HG02840 (cell line): ENCODE measurements around the gene GATA2.

Experiments used
- ATAC-seq: cut with Tn5 transposase; IDR thresholded peaks from one replicate; pipeline ENCODE4 v1.9.1; 2021; ENCODE audit warnings: mild to moderate bottlenecking, moderate library complexity, moderate number of reproducible peaks; ENCODE audit not compliant: unreplicated experiment, low FRiP score

Gene GATA2

DNA sequence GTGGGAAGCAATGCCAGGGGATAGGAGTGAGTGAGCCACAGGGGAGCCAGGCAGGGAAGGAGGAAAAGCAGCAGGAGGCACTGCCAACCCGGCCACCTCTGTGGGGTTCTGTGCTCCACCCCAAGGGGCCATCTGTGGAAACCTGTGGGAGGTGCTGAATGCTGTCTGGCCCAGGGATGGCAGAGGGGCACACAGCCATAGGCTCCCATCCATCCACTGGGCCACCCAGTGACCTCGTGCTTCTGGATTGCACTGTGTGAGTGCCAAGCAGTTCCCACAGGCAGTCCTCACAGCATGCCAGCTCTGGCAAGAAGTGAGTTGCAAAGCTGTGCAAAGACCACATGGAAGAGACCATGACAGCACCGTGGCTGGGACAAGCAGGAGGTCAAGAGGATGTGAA lies 53.8 kb downstream of the GATA2 start:
- ATAC-seq: no peak

DNA sequence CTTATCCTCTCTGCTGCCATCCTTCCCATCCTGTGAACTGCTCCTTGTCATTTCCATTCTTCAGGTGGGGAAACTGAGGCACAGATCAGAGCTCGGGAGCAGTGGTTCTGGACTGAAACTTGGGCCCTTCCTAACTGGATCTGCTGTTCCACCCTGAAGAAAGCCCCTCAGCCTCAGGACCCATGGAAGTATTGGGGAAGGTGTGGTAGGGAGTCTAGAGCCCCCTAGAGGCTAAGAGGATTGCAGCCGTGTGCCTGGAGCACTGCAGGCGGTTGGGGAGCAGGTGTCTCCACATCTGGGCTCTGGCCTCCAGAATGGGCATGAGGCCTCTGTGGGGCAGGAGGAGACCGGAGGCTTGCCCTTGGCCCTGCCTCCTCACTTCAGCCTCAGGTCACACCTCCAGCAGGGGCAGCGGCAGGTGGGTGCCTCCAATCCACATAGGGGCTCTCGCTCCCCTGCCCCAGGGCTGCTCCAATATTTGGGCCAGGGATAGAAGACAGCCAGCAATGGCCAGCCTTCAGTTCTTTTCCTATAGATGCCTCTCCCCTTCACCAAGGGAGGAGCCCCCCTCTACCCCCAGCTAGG lies 54.4 kb downstream of the GATA2 start:
- ATAC-seq: no peak

DNA sequence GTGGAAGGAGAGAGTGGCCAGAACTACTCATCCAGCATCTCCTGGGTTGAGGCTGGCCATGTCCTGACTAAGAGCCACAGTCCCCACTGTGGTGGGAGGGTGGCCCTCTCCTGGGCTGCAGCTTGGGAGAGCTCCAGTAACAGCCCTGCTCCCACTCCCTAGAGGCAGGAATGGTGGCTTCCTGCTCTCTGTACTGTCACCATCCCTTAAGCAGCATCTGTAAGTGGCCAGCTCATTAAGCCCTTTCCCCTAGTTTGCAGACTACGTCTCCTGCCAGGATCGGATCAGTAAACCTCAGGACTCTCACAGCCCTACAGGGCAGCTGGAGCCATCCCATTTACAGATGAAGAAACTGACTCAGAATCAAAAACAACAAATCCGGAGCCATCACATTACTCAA lies 56.8 kb downstream of the GATA2 start:
- ATAC-seq: no peak

DNA sequence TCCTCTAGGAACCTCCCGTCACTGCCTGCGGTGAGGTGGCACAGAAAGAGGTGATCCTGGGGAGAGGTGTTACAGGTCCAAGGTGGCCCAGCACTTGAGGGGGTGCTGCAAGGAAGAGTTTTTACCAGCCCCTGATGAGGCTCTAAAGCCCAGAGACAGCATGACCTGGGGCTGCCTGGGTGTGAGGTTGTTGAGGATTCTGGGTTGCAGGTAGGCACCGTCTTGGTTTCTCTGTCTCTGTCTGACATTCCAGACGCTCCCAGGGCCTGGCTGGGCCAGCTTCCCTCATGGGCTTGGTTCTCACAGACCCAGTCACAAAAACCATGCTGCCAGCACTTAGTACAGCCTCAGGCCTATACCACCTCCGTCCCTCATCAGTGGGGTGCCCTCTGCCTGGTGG lies 57.4 kb downstream of the GATA2 start:
- no peak for ATAC-seq

DNA sequence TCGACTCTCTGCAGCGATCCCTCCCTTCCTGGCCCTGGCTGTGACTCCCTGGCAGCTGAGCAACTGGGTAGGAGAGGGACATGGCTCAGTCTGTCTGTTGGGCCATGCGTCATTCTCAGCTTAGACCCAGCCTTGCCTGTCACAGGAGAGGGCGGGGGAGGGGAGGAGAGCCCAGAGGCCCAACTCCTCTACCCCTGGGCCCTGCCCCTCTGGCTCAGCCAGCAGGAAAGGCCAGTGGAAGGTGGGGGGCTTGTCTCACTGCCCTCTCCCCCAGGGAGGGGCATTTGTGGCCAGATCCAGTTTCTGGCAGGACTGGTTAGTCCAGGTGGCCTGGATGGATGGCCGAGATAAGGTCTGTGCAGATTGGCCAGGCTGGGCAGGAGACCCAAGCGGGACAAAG lies 57.9 kb downstream of the GATA2 start:
- no peak for ATAC-seq

DNA sequence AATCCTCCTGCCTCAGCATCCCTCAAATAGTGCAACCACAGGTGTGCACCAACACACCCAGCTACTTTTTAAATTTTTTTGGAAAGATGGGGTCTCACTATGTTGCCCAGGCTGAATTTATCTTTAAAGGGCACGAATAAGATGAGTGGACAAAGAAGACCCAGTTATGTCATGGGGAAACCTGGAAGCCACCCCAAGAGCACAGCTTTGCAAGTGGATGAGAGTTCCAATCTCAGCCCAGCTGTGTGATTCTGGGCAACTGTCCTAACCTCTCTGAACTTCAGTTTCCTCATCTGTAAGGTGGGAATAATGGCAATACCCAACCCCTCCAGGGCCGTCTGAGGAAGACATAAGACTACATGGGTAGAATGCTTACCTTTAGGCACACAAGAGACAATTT lies 58.5 kb downstream of the GATA2 start:
- ATAC-seq: no peak

DNA sequence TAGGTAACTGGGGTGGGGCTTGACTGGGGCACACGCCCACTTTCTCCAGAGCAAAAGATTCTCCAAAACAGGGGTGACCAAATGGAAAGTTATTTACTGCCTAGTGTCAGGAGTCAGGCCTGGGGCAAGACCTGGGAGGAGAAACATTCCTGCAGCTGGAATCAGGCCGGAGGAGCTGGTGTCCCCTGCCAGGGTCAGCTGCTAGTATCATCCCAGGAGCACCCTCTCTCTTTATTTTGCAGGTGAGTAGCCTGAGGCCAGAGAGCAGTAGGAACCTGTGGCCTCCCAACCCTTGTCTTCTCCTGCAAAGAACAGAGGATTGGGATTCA lies 59.2 kb downstream of the GATA2 start:
- ATAC-seq: no peak

DNA sequence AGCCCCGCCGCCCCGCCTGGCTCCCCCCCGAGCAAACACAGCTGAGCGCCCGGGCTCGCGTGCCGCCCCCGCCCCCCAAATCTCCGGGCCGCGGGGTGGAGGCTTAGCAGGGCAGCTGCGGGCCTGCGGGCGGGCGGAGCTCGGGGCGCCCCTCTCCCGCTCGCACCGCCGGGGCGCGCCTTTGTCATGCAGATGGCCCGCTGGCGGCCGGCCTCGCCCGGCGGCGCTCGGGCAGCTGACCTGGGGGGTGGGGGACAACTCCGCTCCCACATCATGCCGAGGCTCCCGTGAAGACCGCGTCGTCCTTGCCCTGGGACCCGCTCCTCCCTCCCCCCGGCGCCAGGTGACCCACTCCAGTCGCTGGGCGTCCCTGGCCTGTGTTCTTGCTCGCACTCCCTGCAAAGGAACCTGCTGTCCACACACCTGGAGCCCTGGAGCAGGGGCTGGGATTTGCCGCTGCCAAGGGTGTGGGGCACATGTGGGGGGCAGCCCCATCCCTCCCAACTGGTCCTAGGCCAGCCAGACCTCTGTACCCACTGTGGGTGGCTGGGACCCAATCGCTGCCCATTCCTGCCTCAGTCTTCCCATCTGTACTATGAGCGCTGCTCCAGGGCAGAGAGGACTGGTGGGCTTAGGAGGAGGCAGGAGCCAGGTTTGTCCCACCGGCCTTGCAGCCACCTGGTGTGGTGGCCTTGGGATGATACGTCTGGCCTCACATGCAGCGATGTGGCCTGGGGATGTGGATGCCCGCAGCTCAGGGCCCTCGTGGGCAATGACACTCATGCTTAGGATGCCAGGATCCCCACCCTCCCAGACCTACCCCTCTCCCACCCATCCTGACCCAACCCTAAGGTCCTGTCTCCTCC lies 59.8 kb downstream of the GATA2 start:
- no peak for ATAC-seq

DNA sequence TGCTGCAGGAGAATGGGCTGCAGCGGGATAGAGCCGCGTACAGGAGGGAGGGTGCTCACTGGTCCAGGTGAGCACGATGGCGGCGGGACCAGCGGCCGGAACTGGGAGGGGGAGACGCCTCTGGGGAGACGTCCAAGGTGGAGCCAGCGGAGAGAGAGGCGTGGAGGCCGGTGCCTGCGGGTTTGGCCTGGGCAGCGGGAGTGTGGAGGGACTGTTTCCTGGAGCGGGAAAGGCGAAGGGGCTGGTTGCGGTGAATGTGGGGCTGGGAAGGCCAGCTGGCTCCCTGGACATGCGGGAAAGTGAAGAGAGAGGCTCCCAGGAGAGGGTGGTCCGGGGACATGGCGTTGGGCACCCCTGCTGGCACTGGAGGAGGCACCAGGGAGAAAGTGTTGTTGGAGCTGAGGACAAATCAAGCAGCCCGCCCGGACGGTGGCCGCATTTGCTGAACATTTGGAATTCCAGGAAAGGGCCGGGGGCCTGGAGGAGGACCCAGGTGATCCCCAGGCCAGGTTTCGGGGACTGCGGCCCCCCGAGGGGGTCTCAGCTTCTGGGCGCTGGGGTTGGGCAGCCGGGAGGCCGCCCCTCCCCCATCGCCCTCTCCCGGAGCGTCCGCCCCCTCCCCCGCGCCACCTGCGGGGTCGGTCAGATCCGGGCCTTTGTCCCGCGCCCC lies 60.6 kb downstream of the GATA2 start:
- no peak for ATAC-seq

DNA sequence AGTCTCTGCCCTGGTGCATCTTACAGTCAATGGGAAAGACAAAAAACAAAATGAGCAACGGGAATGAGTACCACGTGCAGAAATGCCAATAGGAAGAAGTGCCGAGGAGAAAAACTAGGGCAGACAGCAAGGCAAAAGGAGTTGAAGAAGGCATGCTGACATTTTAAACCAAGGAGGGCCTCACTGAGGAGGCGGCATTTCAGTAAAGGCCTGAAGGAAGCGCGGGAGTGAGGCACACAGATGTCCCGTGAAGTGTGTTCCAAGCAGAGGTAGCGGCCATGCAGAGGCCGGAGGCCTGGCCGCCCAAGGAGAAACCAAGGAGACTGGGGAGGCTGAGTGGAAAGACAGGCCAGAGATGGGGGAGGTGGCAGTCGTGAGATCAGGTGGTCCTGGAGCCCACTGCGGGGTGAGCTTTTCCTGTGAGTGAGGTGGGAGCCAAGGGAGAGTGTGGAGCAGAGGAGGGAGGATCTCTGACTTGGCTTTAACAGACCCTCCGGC lies 61.1 kb downstream of the GATA2 start:
- no peak for ATAC-seq

DNA sequence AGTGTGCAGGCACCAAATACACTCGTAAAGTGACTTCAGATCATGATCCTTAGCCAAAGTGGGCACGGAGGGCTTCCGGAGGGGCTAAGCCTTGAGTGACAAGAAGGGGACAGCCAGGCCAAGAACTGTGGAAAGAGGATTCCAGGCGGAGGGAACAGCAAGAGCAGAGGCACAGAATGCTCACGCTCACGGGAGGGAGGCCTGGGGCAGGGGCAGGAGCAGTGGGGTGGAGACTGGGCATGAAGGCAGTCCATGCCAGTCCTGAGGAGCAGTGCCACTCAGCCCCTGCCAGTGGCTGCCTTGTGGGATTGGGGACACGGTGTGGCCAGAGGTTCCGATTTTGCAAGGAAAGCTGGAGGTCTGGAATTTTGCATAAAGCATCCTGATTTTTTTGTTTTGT lies 62.3 kb downstream of the GATA2 start:
- ATAC-seq: no peak

DNA sequence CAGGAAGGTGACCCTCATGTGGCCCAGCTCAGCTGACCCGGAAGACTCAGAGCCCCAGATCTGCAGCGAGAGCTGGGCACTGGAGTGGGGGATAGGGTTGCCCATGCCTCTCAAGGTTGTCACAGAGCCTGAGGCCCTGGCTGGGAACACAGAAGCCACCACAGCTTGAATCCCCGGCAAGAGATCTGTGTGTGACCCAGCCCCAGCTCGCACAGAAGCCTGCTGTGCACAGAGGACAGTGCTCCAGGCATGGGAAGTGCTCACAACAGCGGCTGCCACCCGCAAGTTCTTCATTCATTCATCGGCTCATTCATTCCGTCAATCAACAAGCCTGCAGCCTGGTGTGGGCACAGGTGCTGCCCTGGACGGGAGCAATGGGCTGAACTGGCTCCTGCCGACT lies 62.7 kb downstream of the GATA2 start:
- no peak for ATAC-seq

DNA sequence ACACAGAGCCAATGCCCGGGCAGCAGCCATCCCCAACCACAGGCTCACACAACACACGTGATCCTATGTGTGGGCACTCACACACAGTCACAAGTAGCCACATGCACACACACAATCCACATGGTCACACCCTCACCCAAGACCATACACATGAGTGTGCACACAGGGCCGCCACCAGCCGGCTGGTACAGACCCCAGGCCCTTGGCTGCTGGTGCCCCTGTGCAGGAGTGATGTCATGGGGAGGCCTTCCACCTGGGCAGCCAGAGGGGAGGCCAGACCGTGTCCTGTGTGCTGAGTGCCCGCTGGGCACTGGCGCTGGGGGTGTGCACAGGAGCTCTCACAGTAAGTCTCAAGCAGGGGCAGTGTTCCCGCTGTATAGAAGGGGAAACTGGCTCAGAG lies 63.2 kb downstream of the GATA2 start:
- no peak for ATAC-seq
